ENCODE measurements around the gene THADA.

THADA gene

DNA sequence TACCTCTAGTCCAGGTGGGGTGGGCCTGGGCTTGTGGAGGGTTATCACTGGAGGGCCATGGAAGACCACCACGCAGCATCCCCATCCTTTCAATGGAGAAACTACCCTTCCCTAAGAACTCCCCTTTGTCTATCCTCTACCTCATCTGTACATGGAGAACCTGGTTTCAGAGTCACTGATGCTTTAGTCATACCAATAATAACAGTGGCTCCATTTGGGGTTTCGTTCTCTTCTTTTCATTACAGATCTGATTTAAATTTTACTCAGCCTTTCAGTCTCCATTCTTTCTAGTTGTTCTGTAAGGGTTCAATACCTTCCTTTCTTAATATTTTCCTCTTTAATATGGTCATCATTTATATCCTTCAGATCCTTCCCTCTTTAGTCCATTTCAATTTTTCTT, 314.8 kb downstream of the THADA start:
- no peak for DNase-seq

- DNase-seq: no peak
Observed at GRCh38 chr2:43279317-43279840, 316.5 kb downstream of the THADA start.

DNA sequence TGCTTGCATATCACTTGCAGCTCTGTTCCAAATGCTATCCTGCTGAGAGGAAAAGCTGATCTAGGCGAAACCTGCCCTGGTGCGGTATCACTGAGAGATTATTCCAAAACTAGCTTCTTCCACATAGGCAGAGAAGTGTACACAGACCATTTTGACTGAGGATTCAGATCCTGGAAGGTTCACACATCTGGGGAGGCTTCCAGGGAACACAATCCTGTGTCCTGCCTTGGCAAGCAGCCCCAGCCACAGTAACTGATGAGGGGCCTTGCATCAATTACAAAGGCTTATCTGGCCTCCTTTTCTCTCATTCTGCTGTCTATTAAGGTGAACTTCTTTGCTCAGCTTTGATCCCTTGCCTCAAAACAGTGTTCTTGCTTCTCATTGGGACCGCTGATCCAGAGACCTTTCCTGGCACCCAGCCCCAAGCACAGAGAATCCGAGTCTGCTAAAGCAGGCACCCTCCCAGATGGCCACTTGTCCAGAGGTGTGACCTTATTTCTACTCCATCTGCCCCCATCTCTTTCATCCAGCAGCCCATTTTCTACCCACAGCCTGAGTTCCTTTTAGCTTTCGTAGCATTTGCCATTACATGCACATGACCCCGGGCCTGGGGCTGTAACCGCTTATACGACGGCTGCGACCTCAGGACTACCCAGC, 317.1 kb downstream of the THADA start:
- no peak for DNase-seq

DNA sequence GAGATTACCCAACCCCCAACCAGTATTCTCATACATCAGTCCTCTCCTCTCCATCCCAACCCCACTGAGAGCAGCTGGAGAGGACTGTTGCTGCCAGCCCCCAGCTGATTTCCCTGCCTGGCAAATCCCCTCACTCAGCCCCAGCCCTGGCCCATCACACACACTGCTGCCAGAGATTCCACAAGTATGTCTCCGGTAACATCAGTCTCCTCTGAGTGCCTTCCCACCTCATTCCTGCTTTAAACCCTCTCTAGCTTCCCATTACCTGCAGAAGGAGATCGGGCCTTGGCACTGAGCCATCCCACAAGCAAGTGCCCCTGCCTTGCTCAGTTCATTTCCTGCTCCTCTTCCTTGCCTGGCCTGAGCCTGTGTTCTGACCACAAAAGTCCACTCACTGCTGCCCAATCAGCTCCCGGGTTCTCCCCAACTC, 318.9 kb downstream of the THADA start:
- DNase-seq: no peak

GRCh38 chr2:43276266-43276941, 319.4 kb downstream of the THADA start:
- DNase-seq: no peak

DNA sequence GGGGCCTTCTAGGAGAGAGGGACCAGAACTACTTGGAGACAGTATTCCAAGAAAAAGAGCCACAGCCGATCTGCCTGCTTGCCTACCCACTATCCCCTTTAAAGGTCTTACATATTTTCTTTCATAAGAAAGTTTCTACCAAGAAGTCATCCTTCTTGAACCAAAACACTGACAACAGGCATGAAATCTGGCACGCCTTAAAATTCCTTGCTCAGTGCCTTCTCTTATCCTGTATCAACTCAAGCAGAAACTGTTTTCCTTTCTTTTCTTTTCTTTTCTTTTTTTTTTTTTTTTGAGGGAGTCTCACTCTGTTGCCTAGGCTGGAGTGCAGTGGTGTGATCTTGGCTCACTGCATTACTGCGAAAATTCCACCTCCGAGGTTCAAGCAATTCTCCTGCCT, 321.1 kb downstream of the THADA start:
- DNase-seq: no peak

DNA sequence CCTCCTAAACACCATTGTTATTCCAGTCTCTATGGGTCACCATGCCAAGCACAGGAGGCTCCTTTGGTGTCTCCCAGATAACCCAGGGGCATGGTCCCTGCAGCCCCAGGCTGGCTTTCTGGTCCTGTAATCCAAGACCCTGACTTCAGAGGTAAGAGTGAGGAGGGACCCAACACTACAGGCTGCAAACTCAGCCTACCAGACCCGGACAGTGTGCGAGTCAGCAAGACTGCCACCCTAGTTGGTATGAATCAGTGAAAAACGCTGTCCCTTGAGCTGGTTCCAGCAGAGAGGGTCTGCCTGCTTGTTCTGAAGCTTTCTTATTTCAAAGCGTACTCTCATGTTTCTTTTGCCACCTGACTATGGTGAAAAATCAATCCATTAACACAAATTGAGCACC, 321.8 kb downstream of the THADA start:
- DNase-seq: no peak

GRCh38 chr2:43273529-43273928, 322.3 kb downstream of the THADA start:
- no peak for DNase-seq

DNA sequence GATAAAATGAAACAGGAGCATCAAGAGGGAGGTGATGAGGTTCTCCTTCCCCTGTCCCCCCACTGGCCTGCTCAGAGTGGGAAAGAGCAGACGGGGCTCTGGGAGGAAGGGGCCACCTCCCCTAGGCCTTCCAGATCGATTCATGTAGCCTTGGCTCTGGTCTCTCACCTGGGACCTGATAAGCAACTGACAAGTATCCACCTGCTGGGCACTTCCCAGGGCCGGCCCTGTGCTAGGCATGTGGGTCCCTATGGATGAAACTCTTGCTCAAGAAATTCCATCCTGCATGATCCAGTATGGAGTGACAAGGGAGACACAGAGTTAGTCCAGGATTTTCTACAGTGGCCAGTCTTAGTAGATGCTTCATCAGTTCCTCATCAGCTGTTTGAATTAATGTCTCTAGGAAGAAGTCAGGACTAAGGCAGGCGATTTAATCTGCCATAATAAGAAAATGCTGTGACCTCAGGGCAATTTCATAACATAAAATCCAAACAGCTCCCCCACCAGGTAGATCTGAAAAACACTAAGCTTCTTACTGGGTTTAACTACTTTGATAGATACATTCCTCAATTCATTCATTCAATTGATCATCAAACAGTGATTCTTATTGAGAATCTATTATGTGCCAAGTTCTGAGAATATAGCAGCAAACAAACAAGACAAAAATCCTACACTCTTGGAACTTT, 324.8 kb downstream of the THADA start:
- no peak for DNase-seq

GRCh38 chr2:43270461-43270860, 325.4 kb downstream of the THADA start:
- DNase-seq: no peak

GRCh38 chr2:43269706-43270105, 326.1 kb downstream of the THADA start:
- DNase-seq: no peak

DNA sequence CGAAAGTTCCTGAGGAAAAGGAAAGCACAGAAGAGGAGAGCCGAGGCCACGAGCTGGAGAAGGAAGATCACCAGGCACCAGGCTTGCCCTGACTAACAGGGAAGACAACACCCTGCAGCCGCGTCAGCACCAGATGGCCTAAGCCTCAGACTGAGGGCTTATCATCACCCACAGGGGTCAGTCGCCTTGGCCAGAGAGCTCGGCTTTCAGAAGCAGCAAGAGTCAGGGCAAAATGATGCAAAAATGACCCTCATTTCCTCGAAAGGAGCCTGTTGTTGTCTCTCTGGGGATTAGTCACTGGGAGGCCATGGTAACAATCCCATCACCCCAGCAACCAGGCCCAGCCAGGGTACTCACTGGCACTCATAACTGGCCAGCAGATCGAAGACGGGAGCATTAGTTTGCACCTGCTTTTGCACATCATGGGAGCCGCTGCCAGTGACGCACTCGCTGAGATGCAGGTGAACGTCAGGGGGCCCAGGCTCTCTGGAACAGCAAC, 326.7 kb downstream of the THADA start:
- peak in 4 of 56 donors; percentile 12 to 51 (median 20) for DNase-seq

DNA sequence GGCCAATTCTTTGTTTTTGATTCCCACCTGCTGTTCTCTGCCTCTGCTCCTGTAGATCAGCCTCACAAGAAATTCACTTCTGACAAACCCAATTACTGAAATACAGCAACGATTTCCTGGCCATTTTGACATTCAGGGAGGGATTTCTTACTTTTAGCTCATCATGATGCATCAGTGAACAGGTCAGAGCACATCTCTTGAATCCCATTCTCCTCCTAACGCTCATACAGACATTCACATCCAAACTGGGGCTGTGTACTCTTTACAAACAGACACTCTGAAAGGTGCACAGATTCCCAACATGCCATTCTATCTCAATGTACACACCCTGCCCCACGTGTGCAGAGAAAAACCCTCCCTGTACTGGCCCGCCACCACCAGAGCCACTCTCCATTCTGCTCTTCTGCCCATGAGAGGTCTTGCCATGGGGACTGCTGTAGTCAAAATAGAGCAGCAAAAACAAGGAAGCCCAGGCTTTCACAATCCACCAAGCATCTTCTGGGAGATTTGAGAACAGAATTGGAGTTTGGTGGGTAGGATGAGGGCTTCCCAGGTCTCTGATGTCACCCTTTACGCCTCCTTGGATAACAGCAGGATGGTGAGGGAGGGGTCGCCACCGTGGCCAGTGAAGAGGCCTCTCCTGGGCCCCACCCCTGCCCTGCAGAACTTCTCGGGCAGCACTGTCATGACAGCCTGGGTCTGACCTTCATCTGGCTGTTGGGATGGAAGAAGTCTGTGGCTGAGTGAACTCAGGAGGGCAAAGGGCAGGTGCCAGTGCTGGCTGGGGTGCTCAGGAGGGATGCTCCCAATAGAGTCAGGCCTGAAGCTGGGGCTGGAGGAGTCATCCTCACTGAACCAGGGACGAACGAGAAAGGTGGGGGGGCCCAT, 327.5 kb downstream of the THADA start:
- no peak for DNase-seq

DNA sequence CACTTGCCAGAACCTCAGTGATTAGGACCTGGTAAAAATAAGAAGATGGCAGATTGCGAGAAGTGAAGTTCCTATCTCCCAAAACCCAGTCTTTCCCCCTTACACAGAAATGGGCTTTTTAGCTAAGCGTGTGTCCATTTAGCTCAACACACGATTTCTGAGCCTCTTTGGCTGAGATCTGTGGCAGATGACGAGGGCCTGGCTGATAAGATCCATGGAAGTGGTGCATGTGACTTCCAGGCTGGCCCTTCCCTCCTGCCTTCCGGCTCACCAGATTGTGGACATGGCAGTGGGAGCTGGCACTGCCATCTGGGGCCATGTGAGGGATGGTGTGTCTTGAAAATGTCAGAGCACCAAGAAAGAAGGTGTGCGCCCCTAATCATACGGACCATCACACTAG, 328.5 kb downstream of the THADA start:
- no peak for DNase-seq

GRCh38 chr2:43266711-43267111, 329.1 kb downstream of the THADA start:
- DNase-seq: peak in 10 of 56 donors; percentile 2 to 31 (median 15)

GRCh38 chr2:43265421-43265820, 330.4 kb downstream of the THADA start:
- DNase-seq: no peak

- DNase-seq: no peak
Observed at GRCh38 chr2:43265001-43265400, 330.8 kb downstream of the THADA start.

DNA sequence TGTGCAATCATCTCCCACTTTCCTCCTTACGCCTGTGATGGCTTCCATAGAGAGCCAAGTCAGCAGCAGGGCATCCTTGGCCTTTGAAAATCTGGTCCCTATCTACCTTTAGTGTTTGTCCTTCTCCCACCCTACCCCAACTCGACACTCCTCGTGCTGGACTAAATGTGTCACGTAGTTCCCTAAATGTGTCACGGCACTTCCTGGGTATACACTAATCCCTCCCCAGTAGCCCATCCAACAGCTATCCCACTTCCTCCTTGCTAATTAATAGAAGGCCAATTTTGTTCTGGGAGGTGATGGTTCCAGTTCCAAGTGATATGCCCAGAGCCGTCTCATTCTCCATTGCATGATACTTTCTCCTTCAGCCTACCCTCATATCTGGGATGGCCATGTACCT, 332.9 kb downstream of the THADA start:
- no peak for DNase-seq

DNA sequence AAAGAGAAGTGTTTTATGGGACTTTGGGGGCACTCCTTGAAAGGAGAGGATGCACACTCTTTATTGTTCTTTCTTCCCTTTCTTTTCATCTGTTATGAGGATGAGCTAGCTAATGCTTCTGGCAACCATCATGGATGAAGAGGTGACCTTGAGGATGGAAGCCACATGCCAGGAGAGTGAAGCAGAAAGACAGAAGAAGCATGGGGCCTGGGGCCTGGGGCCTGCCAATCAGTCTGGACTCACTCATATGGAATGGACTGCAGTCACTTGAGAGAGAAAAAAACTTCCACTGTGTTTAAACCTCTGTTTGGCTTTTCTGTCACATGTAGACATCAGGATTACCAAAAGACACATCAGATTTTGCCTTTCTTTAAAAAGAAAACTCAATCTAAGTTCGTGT, 333.6 kb downstream of the THADA start:
- DNase-seq: no peak

GRCh38 chr2:43259512-43259911, 336.3 kb downstream of the THADA start:
- DNase-seq: no peak

DNA sequence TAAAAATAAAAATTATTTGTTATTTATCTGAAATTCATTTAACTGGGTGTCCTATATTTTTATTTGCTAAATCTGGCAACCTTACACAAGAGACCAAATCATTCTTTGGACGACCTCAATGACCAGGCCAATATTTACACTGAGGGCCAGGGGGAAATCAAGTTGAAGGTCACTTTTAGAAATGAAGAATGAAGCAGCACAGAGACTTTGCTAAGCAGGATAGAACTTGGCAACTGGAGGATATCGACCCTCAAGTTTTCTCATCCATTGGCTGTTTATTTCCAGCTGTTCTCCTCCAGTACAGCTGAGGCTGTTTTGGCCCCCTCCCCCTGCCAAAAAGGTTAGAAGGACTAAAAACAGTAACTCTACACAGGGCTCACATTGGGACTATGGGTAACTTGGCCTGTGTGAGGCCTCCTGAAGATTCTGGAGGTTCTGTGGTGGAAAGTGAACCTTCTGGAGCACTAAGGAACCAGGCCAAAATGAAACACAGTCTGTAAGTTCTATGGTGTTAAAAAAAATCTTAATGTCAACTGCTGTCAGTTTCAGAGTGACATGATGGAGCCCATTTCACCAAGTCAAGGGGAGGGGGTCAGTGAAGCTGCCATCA, 337.2 kb downstream of the THADA start:
- no peak for DNase-seq

All from nucleus accumbens (tissue), 56 donors.